Measurements from ENCODE around the gene BCL11B.

Gene BCL11B

DNA sequence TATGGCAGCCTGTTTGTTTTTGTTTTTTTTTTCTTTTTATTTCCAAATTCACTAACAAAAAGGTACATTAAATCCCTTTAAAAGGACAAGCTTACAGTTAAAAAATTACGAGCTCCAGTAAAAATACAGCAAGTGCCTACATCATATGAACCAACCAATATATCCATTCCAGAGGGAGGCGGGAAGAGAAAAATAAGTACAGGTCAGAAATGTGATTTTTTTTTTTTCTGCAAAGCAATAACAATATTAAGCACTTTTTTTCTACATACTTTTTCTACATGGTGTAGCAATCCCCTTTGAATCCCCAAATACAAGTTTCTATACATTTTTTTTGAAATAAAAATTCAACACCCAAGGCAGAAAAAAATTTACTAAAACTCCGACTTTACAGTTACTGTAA is 100.6 kb downstream of the BCL11B start:
- DNase-seq (ENCODE audit: low read depth), result no peak
- no peak overlapping the region for H3K4me3 ChIP-seq (ENCODE audit: control insufficient read depth, low read depth, low read length)
- TF ChIP-seq CTCF (IDR thresholded peaks at IDR 0.05; ENCODE audit: control insufficient read depth, insufficient read depth, low read depth, low read length, missing control alignments), result no peak

DNA sequence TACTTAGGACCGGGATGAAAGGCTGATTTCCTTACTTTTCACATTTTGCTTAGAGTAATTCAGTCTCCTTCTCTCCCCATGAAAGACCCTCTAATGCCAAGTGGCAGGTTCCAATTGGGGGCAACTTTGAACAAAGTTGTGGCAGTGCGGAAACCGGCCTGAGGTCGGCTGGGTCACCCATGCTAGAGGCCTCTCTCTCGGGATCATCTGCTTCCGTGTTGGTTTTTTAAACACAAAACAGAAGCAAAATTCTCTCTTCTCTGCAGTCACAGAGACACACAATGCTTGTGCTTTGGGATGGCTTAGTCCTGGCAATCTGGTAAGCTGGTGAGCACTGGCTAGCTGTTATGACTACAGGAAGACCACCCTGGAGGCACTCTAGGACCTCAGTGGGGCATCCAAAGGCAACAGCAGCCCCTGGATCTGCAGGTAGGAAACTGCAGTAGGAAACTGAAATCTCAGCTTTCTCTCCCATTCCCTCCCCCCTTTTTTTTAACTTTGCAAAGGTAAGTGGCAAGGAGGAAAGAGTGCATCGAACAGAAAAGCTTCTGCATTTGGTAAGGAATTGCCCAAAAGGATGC is 102.1 kb downstream of the BCL11B start:
- no peak overlapping the region for H3K4me3 ChIP-seq (ENCODE audit: control insufficient read depth, low read depth, low read length)
- DNase-seq (ENCODE audit: low read depth), result no peak
- no peak for TF ChIP-seq CTCF (IDR thresholded peaks at IDR 0.05; ENCODE audit: control insufficient read depth, insufficient read depth, low read depth, low read length, missing control alignments)

GRCh38 chr14:99168330-99168729 is 103.7 kb downstream of the BCL11B start:
- no peak for DNase-seq (ENCODE audit: low read depth)
- H3K4me3 ChIP-seq (ENCODE audit: control insufficient read depth, low read depth, low read length), result no peak overlapping the region
- no peak for TF ChIP-seq CTCF (IDR thresholded peaks at IDR 0.05; ENCODE audit: control insufficient read depth, insufficient read depth, low read depth, low read length, missing control alignments)

DNA sequence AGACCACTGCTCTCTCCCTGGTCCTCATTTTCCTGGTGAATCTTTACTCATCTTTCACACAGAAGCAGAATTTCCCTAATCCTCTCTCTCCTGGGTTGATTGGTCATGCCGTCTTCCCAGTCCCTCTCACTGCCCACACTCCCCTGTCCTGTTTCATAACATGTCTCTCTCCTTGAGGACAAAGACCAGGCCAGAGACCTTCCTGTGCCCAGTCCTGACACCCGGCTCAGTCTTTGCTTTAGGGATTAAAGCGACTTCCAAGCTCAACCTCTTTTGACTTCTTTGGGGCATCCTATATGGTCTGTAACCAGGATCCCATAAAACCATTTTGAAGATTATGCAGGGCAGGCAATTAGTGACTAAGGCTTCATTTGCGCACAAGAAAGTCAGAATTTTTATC is 105.5 kb downstream of the BCL11B start:
- TF ChIP-seq CTCF (IDR thresholded peaks at IDR 0.05; ENCODE audit: control insufficient read depth, insufficient read depth, low read depth, low read length, missing control alignments), result no peak
- H3K4me3 ChIP-seq (ENCODE audit: control insufficient read depth, low read depth, low read length), result no peak overlapping the region
- DNase-seq (ENCODE audit: low read depth), result no peak

GRCh38 chr14:99164712-99165111 is 107.3 kb downstream of the BCL11B start:
- DNase-seq (ENCODE audit: low read depth), result no peak
- TF ChIP-seq CTCF (IDR thresholded peaks at IDR 0.05; ENCODE audit: control insufficient read depth, insufficient read depth, low read depth, low read length, missing control alignments), result no peak

GRCh38 chr14:99163446-99163845 is 108.6 kb downstream of the BCL11B start:
- no peak overlapping the region for H3K4me3 ChIP-seq (ENCODE audit: control insufficient read depth, low read depth, low read length)
- TF ChIP-seq CTCF (IDR thresholded peaks at IDR 0.05; ENCODE audit: control insufficient read depth, insufficient read depth, low read depth, low read length, missing control alignments), result no peak
- no peak for DNase-seq (ENCODE audit: low read depth)

More at GRCh38 chr14:99164712-99165111, 107.3 kb downstream of the BCL11B start:
- no peak overlapping the region for H3K4me3 ChIP-seq (ENCODE audit: control insufficient read depth, low read depth, low read length)
